Nephron (organoid): Measurements from ENCODE around the gene WFDC5.
A peak's percentile ranks its signal among the peaks of the same experiment; 100 is the strongest.

ENCODE experiments used
- H3K27ac Mint-ChIP-seq, 3 experiments: 2 replicates each; pipeline ENCODE4 v1.8.0; 2020; ENCODE audit warnings: mixed read lengths in 3 of 3, mild to moderate bottlenecking in 2 of 3, moderate library complexity in 1 of 3
- H3K27me3 Mint-ChIP-seq: 2 replicates; pipeline ENCODE4 v1.8.0; 2021; ENCODE audit warnings: low read depth, mild to moderate bottlenecking, moderate library complexity, mixed read lengths
- H3K36me3 Mint-ChIP-seq: 2 replicates; pipeline ENCODE4 v1.8.0; 2020; ENCODE audit warnings: low read depth, mixed read lengths
- H3K4me1 Mint-ChIP-seq: 2 replicates; pipeline ENCODE4 v1.8.0; 2020; ENCODE audit warnings: mixed read lengths
- H3K4me3 Mint-ChIP-seq, 3 experiments: 2 replicates each; pipeline ENCODE4 v1.8.0; 2020; ENCODE audit warnings: mild to moderate bottlenecking in 3 of 3, mixed read lengths in 3 of 3, moderate library complexity in 2 of 3
- H3K9me3 Mint-ChIP-seq: 2 replicates; pipeline ENCODE4 v1.8.0; 2020; ENCODE audit warnings: mixed read lengths
- TF ChIP-seq, protein P1 (sequence below), 3 experiments: fragments of 200-600 bp; sonication (generic); IDR thresholded peaks; one replicate each; pipeline ENCODE4 v1.5.0; 2021; ENCODE audit warnings: antibody characterized with exemption in 3 of 3; ENCODE audit not compliant: unreplicated experiment in 3 of 3

Gene WFDC5

DNA sequence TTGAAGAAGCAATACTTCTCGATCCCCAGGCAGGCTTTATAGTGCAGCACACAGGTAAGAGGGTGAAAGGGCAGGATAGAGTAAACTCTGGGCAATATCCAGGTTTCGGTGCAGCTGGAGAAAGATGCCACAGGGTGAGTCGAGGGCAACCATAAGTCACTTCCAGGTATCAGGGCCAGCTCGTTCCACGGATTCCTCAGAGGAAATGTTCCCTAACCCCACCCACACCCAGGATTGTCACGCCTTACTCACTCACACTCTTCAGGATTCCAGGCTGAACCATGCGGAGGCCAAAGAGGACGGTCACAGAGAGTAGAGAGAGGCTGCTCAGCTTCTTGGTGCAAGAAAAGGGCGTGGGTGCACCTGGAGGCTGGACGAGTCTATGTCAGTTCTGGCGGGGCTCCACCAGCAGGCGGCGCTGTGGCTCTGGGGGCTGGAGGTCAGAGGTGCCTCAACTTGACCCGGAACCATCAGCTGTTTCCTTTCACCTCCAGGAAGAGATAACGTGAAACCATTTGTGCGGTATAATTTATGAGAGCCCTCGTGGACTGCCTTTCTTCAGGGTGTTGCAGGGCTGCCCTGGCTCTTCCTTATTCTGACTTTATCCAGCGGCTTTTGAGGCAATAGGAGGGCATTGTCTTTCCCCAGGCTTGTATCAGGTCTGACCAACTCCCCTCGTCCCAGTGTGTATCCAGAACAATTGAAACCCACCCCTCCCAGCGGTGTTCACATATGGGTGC is 23.8 kb upstream of the WFDC5 start:
- Mint-ChIP-seq H3K27ac (no peak overlapping the region), H3K4me3 (no peak overlapping the region), H3K4me1 (no peaks in the 10 kb centered on the region), H3K36me3 (no peaks in the 10 kb centered on the region), H3K27me3 (peaks cover 9% of the 10 kb centered on the region), H3K9me3 (no peaks in the 10 kb centered on the region)
- TF ChIP-seq, protein P1, sequence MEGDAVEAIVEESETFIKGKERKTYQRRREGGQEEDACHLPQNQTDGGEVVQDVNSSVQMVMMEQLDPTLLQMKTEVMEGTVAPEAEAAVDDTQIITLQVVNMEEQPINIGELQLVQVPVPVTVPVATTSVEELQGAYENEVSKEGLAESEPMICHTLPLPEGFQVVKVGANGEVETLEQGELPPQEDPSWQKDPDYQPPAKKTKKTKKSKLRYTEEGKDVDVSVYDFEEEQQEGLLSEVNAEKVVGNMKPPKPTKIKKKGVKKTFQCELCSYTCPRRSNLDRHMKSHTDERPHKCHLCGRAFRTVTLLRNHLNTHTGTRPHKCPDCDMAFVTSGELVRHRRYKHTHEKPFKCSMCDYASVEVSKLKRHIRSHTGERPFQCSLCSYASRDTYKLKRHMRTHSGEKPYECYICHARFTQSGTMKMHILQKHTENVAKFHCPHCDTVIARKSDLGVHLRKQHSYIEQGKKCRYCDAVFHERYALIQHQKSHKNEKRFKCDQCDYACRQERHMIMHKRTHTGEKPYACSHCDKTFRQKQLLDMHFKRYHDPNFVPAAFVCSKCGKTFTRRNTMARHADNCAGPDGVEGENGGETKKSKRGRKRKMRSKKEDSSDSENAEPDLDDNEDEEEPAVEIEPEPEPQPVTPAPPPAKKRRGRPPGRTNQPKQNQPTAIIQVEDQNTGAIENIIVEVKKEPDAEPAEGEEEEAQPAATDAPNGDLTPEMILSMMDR (IDR thresholded peaks at IDR 0.05; ENCODE audit: unreplicated experiment in 3 of 3): peak in 2 of 3 experiments; percentile 18 to 33

DNA sequence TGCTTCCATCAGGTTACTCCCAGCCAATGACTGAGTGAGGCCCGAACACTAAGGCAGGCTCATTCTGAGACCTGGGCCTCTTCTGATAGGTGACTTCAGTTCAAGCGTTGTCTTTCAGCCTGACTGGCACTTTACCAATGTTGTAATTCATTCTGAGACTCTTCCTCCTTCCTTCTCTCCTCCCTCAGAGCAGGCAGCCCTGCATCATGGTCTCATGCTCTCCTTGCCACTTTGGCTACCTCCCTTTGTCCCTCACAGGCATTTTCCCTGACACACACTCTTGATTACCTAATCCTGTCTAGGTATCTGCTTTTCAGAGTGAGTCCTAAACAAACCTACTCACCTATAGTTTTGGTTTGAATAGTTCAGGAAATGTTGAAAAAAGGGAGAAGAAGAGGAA is 21.9 kb upstream of the WFDC5 start:
- no peaks in the 10 kb centered on the region for H3K36me3 Mint-ChIP-seq

DNA sequence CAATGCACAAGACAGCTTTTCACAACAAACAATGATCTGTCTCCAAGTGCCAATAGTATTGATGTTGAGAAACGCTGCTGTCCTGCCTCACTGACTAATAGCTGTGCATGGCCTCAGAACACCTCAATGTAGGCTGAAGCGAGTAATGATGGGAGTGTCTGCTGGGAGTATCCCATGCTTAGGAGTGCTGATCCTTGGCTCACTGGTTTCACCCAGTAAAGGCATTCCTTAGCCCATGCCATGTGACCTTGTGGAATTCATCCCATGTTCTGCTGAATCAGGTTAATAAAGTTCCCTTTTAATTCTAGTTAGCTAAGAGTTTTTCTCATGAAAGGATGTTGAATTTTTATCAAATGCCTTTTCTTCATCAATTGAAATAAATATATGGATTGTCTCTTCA is 13.1 kb upstream of the WFDC5 start:
- Mint-ChIP-seq H3K36me3 (no peaks in the 10 kb centered on the region), H3K4me3 (no peak overlapping the region), H3K4me1 (no peaks in the 10 kb centered on the region), H3K27ac (peak overlapping the region in 1 of 3 experiments; percentile 47), H3K9me3 (no peaks in the 10 kb centered on the region), H3K27me3 (peaks cover 54% of the 10 kb centered on the region)
- TF ChIP-seq, protein P1 (IDR thresholded peaks at IDR 0.05; ENCODE audit: unreplicated experiment in 3 of 3): no peak

More for the DNA sequence above, 21.9 kb upstream of the WFDC5 start:
- Mint-ChIP-seq H3K4me3 (no peak overlapping the region), H3K4me1 (no peaks in the 10 kb centered on the region), H3K9me3 (no peaks in the 10 kb centered on the region), H3K27ac (no peak overlapping the region), H3K27me3 (peaks cover 19% of the 10 kb centered on the region)
- TF ChIP-seq, protein P1 (IDR thresholded peaks at IDR 0.05; ENCODE audit: unreplicated experiment in 3 of 3): no peak

DNA sequence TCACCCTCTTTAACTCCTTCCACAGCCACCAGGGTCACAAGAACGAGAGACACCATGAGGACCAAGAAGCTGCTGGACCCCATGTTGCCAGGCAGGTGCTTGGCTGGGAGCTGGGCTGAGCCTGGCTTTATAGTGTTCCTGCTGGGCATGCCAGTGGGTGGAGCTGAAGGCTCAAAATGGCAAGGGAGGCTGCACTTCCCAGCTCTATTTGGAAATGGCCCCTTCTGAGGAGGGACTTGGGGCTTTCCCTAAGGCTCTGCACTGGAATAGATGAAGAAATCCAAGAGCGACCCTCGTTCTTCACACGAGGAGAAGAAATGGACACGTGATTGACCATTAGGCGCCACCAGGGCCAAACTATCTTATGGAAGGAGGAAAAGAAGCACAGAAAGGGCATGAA is 9.4 kb upstream of the WFDC5 start, which contains the start of gene WFDC12:
WFDC12 (minus strand) TSS at position 101 of the 400 bp plus-strand sequence; CDS start at position 83, 18 bp downstream.
- Mint-ChIP-seq H3K9me3 (peaks cover 2% of the 10 kb centered on the region), H3K27me3 (peaks cover 45% of the 10 kb centered on the region), H3K4me1 (no peaks in the 10 kb centered on the region), H3K4me3 (no peak within 1 kb of the TSS), H3K27ac (no peak within 1 kb of the TSS), H3K36me3 (no peaks in the 10 kb centered on the region)
- TF ChIP-seq, protein P1 (IDR thresholded peaks at IDR 0.05; ENCODE audit: unreplicated experiment in 3 of 3): no peak

DNA sequence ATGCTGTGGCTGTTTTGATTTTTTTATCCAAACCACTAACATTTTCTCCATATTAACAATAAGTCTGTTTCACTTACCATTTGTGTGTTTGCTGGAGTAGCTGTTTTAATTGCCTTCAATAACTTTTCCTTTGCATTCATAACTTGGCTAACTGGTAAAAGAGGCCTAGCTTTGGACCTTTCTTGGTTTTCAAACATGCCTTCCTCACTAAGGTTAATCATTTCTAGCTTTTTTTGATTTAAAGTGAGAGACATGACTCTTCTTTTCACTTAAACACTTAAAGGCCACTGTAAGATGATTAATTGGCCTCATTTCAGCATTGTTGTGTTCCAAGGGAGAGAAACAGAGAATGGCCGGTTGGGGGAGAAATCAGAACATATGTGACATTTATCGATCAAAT is 6.4 kb upstream of the WFDC5 start:
- TF ChIP-seq, protein P1 (IDR thresholded peaks at IDR 0.05; ENCODE audit: unreplicated experiment in 3 of 3): no peak
- Mint-ChIP-seq H3K9me3 (peaks cover 2% of the 10 kb centered on the region), H3K27ac (no peak overlapping the region), H3K27me3 (peaks cover 44% of the 10 kb centered on the region), H3K4me1 (no peaks in the 10 kb centered on the region), H3K4me3 (no peak overlapping the region), H3K36me3 (no peaks in the 10 kb centered on the region)
